ENCODE results near the gene SLC1A3.

The SLC1A3 gene

DNA sequence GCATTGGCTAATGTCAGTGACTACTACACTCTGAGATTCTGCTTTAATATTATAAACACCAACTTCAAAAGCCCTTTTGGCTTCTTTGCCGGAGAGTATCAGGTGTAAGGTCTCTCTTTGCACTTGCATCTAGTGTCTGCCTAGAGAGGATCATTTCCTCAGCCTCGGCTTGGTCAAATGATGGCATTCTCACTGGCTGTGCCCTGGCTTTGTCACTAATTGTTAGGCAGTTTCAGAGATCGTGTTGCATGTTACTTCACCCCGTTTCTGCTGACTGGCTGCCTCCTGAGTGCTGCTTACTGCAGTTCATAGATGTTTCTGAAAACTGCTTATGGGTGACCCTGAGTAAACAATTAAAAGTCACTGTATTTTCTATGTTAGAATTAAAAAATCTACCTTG is 48.8 kb downstream of the SLC1A3 start:
- DNase-seq (ENCODE audit: low read depth in 2 of 2) = no peak

DNA sequence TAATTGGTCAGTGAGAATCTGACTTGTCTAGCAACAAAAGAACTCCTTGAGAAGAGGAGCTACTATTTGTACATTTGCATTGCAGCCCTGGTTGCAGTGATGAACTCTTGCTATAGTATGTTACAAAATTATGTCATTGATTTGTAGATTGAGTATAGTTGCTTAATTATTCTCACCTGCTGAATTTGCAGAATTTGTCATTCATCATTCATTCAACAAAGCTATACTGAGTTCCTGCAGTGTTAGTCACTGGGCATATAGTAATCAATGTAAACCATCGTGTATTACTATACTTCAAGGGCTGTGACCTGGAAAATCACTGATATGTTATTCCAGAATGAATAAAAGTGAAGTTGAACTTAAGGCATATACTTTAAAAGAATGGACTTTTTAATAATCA is 50.1 kb downstream of the SLC1A3 start:
- DNase-seq (ENCODE audit: low read depth in 2 of 2) = no peak

DNA sequence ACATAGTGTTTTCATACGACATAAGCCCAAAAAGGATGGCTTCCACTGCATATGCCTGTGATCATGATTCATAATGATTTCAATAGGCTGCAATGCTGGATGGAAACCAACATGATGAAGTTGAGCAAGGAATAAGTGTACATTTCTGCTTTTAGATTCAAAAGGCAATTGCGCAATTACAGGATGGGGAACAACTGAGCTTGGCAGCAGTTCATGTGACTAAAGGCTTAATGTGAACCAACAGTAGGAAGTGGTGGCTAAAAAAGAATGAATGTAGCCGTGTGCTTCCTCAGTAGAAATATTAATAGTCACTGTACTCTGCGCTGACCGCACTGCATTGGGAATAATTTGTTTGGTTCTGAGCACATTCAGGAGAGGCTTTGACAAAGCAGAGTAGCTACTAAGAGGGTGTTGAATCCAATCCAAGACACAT is 51.2 kb downstream of the SLC1A3 start:
- DNase-seq (ENCODE audit: low read depth in 2 of 2) = no peak

DNA sequence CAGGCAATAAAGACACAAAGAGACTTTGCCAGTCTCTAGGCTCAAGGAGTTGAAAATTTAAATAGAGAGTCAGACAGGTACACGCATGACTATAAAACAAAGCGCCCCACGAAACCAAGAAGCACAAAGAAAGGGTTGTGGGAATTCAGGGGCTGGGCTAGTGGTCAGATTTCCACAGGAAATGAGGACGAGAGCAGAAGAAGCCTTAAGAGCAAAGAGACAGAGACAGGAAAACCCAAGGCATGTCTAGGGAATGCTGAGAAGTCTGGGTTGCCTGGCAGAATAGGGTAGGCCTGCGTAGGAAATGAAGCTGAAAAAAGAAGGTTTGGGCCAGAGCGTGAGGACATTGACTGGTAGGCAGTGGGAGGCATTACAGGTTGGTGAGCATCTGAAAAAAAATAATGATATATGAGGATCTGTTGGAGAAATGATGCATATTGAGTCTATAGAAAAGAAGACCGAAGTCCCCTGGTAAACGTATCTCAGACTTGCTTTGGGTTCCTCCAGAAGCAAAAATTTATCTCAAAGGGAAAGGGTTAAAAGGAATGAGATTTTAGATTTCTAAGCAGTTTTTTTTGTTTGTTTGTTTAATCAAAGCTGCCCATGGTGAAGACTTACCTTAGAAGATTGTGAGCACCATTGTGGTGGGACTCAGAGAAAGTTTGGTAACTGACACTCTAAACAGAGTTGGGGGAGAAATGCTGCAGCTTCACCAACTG is 51.8 kb downstream of the SLC1A3 start:
- no peak for DNase-seq (ENCODE audit: low read depth in 2 of 2)

DNA sequence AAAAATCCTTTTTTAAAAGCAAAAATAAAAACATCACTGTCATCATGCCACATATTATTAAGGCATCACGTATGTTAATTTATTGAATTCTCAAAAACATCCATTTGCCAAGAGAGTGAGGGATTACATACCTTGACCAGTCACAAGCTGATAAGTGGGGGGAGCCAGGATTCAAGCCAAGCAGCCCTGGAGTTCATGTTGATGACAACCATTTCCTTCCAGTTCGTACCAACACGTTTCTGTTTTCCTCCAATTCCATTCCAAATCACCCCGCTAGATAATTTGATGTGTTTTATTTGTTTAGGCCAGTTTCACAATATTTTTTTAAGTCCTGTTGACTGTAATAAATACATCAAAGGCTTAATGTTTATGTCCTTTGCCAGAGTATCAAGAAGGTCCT is 53.0 kb downstream of the SLC1A3 start:
- DNase-seq (ENCODE audit: low read depth in 2 of 2) = no peak

DNA sequence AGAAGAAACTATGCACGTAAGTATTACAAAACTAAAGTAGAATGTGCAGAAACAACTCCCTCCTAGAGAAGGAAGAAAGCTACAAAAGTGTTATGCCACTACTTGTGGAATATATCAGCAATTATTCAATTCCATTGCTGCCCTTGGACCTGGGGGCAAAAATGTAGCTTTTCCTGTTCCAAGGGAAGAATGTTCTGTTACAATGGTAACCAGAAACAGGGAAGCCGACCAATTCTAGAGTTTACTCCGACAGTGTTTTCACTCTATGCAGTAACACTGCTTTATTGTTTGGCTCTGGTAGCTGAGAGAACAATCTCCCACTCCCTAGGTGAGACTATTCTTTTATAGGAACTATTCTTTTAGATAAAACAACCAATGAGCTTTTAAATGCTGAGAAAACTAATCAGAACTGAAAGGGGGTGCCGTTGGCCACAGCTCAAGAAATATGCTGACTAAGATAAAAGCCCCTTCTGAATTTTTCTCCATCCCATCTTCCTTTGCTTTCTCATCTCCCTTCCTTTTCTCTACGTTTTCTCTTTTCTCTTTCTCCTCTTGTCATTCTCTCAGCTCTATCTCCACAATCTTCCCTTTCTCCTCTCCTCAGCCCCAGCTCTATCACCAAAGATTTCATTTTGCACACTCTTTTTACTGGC is 54.1 kb downstream of the SLC1A3 start:
- DNase-seq (ENCODE audit: low read depth in 2 of 2) = no peak

DNA sequence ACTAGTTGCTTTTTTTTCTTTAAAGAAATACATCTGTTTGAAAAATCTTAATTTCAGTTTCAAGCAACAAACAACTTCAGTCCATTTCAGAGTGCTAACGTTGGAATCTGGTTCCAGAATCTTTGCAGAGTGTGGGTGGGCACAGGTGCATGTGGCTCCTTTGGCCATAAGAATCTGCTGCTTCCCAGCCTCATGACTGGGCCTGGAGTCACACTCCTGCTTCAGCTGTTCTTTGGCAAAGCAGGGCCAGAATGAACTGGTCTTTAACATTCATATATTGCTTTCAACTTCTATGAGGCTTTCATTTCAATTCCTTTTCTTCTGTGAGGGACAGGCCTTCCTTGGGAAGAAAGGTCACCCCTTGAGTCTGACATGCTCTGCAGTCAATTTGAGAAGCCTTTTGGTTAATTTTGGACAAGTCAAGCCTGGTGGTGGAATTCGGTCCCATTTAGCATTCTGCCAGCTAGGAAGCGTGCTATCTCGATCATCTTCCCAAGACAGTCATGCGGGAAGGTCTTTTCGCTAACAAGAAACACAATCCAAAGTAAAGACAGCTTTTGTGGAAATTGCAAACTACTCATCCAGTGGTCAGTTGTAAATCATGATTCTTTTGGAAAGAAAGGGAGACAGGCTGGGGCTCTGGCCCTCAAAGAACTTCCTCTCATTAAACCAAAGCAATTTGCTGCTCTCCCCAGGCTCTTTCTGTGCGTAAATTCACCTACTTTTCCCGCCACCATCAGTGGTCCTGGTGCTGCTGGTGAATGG is 55.2 kb downstream of the SLC1A3 start:
- no peak for DNase-seq (ENCODE audit: low read depth in 2 of 2)

DNA sequence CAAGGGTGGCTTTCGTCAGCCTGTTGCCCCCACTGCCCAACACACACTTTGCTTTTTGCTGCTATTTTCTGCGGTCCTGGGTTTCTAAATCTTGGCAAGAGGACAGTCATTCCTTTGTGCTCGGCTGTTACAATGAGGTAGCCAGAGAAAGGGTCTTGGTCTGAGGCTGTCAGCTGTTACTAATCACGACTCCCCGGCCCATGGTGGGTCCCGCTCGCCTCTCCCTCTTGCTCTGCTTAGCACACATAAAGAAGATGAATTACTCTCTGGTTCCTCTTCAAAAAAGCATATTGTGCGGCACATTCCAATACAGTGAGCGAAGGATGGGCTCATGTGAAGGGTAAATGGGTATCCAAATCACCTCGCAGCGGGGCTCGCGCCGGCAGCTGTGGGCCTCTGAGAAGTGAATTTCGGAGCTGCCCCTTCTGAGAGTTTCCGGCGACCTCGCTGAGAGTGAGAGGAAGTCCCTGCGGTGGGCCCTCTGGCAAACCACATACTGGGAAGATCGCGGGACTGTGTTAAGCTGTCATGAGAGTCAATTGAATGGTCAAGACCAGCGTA is 56.0 kb downstream of the SLC1A3 start:
- no peak for DNase-seq (ENCODE audit: low read depth in 2 of 2)

DNA sequence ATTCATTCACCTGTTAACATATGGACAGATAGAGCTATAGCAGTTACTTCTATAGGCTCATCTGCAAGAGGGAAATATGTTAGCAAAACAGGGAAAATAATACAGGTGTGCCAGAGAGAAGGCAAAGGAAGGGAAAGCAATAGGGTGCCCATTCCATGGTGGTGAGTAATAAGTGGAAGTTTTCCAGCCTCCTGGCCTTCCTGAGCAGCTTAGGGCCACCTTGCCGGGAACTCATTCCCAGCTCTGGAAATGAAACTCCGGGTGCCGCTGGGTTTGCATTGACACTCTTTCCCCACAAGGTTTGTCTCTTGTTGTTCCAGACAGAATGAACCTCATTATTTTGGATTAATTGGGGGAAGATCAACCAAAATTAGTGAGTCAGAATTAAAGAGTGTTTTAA is 58.4 kb downstream of the SLC1A3 start:
- DNase-seq (ENCODE audit: low read depth in 2 of 2) = no peak

DNA sequence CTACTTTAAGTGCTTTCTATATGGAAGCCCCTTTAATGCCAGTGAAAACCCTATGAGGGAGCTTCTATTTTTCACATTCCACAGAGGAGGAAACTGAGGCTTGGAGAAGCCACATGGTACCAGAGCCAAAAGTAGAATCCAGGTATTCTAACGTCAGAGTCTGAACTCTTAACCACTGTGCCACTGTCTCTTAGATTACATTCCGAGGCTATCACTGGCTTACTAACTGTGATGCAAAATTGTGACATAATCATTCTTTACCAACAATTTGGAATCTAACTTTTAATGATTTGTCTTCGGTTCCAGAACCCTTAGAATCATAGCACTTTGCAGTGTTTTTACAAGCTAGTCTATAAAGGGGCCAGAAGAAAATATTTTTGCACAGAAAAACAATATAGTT is 59.2 kb downstream of the SLC1A3 start:
- DNase-seq (ENCODE audit: low read depth in 2 of 2) = no peak

DNA sequence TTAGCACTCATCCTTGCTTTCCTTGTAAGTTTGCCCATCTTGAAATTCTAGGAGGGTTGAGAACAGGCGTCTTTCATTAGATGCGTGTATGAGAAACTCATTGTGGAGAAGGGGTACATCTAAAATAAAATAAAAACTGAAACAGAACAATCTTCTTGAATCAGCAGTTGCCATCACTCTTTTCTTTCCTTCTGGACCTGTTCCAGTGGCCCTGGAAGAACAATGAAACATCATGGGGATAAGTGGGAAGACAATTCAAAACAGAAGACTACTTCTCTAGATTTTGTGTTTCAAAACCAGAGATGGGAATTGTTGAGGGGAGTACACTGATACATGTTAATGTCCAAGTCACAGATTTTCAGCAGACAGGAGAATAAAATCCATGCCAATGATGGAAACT is 59.9 kb downstream of the SLC1A3 start:
- DNase-seq (ENCODE audit: low read depth in 2 of 2) = no peak

DNA sequence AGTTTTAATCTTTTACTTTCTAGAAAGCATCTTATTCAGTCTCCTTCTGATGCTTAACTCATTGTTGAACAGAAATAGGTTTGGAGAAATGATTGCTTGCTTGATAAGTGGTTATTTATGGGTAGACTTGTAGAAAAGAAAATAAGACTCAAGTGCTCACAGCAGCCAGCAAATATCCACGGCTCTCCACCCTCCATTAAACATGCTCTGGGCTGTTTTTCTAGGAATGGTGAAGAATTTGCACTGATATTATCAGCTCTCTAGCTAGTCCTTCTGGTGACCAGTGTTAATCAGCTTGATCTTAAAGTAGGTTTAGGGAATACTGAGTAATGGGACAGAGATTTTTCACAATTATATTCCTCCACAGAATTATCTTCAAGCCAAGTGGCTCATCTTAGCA is 60.6 kb downstream of the SLC1A3 start:
- no peak for DNase-seq (ENCODE audit: low read depth in 2 of 2)

DNA sequence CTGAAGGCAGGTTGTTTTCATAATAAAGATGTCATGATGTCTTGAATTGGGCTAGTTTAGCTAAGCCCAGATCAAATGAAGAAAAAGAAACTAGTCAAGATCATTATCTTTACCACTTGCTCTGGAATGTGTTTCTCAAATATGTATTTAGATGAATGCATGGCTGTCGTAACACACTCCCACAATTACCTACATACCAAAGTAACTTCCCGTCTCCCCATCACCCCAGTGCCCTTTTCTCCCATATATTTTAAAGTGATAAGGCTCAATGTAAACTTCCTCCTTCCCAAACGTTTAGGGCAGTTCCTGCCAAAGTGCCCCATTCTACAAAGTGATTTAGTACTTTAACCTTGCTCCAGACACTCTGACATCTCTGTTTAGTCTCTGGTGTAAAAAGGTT is 61.4 kb downstream of the SLC1A3 start:
- DNase-seq (ENCODE audit: low read depth in 2 of 2) = no peak

DNA sequence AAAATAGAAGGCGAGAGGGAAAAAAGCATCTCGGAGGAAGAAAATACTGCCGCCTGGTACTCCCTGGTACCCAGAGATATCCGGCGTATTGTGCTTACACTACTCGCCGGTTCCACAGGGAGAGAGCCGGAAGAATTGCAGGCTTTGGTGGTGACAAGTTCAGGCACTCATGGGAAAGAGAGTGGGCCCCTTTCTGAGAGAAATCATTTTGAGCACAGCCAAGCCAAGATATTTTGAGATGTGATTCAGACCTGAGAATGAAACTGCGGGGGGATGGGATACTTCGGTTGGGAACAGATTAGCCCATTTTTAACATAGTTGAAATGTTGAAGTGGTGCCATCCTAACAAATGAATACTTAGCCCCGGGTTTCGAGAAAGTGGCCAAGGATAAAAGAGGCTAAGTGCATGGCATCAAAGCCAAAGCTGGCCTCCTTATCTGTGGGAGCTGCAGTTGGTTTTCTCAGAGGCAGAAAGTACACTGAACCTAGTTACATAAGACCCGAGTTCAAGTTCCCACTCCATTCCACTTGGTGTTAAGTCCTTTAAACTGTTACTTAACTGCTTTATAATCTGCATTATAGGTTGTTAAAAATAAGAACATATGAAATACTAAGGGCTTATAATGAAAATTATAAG is 62.7 kb downstream of the SLC1A3 start:
- DNase-seq (ENCODE audit: low read depth in 2 of 2) = no peak

DNA sequence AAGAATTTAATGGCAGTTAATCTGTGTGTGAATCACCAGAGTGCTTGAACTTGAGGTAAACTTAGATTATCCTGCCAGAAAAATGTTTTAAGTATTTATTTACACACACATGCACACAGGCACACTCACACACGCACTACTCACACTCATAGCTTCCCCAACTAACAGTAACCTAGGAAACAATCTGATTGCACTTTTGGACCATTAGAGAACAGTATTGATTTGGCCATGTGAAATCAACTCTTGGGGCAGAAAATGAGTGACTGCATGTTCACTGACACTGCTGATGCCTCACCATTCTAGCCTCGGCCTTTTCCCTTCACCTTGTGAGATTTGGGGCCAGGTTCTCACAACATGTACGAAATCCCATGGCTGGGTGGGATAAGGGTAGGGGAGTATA is 64.1 kb downstream of the SLC1A3 start:
- DNase-seq (ENCODE audit: low read depth in 2 of 2) = no peak

DNA sequence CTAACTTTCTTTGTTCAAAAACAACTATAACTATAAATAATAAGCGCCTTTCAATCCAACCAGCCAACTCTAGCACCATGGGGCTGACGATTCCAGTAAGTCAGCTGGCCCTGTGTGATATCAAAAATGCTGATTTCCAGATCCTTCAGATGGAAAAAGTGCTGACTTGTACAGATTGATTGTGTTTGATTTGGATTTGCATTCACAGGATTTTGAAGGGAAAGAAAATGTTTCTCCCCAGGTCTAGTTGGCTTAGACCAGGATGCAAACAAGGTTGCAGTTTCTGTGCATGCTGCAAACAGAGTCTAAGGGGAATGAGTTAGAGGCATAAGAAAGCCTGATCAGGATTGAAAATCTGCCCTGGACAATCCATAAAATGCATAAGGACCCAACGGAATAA is 68.9 kb downstream of the SLC1A3 start:
- DNase-seq (ENCODE audit: low read depth in 2 of 2) = no peak

DNA sequence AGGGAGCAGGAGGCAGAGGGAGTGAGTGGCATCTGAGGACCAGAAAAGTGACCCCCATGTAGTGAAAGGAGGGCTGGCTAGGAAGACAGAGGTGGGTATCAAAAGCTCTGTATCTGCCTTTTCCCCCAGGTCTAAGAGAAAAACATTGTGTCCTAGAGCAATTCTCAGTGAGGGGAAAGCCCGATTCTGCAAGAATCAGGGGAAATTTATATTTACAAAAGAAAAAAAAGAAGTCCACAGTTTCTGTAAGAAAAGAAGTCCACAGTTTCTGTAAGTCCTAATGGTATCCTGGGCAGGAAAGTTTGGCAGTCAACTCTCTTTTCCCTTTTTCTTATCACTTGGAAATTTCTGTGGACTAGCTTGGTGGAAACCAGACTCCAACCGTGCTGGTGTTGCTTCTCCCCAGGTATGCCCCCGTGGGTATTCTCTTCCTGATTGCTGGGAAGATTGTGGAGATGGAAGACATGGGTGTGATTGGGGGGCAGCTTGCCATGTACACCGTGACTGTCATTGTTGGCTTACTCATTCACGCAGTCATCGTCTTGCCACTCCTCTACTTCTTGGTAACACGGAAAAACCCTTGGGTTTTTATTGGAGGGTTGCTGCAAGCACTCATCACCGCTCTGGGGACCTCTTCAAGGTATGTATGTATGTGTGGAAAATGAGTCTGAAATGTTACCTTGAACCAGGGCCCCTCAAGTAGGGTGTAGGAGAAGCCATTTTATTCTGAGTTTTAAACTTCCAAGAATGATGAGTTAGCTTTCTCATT is 73.0 kb downstream of the SLC1A3 start:
- DNase-seq (ENCODE audit: low read depth in 2 of 2) = no peak

DNA sequence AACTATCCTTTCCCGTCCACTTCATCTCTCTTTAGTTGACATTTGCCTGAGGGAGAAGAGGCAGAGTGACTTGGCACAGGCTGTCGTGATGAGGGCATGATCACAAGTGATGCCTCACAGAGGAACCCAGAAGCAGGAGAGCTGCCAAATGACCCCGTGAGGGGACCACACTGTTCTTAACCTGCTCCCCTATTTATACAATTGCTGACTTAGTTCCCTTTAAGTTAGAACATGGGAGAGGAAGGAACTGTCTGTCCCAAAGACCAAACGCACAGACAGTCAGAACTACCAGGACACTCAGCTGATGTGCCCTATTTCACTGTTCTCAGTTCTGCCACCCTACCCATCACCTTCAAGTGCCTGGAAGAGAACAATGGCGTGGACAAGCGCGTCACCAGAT is 73.7 kb downstream of the SLC1A3 start:
- DNase-seq (ENCODE audit: low read depth in 2 of 2) = no peak

DNA sequence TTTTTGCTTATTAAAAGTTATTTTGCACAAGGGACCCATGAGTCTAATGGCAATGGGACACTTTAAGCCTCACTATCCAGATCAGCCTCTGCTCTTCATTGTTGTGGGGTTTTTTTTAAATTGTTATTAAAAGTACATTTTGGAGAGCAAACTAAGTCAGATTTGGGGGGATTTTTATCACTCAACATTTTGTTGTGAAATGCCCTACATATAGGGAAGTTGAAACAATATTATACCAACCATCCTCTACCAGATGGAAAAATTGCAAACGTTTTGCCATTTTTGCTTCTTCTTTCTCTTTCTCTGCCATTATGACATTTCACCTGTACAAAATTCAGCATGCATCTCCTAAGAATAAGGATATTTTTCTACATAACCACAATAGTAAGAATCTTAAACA is 75.3 kb downstream of the SLC1A3 start:
- no peak for DNase-seq (ENCODE audit: low read depth in 2 of 2)

DNA sequence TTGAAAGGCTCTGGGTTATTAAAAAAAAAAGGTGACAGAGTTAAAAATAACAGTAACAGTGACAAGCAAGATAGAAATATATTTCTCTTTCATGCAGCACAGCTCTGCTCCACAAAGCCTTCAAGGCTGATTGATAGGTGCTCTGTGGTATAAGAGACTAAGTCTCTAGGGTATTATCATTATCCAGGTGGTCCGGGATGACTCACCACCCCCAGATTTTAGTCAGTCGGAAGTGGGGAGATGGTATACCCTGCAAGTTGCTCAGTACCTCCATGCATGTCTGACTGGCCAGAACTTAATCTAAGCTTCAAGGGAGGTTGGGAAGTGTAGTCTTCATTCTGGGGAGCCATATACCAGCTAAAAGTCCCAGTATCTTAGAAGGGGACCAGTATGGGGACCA is 76.1 kb downstream of the SLC1A3 start:
- no peak for DNase-seq (ENCODE audit: low read depth in 2 of 2)

DNA sequence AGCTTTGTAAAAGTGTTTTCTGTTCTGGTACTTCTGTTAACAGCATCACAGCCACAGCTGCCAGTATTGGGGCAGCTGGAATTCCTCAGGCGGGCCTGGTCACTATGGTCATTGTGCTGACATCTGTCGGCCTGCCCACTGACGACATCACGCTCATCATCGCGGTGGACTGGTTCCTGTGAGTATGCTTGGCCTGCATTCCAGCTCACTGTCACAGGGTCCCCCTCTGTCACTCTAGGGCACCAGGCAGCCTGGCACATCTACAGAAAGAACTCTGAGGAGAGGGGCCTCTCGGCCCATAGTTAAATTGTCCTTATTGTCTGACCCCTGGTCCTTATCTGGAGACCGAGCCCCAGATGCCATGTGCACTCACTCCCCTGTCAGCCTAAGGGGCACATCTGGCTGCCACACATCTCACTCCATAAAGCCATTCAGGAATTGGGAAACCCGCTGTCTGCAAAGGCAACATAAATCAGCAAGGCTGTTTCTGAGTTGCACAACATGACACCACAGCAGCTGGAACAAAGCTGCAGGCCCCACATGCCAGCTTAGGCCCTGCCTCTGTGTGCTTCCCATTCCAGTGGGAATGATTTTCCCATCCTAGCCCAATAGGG is 77.5 kb downstream of the SLC1A3 start:
- no peak for DNase-seq (ENCODE audit: low read depth in 2 of 2)
